ENCODE data around the gene MYO5C. TPM values are rescaled to one million over a fixed set of nuclear protein-coding genes. Genes with fewer than 3 reads are reported as not detected.

The MYO5C gene
- total RNA-seq, 1 donor from 2014 or later, result 16.3 TPM

DNA sequence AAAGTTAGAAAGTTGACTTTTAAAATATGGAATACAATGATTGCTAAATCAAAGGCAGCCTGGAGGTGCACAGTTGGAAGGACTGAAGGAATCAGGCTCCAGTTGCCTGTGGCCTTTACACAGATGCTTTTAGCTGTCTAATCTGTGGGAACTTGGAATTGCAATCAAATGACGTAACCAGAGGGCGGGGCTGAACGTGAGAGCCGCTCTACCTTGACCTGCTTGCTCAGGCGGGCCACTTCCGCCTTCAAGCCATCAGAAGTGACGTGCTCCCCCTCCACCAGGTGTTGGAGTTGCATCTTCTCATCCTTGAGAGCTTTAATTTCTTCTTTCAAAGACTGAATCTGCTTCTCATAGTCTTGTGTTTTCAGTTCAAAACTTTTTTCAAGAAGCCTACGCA, 66.7 kb downstream of the MYO5C start:
- intact Hi-C loops (cut with DNase I), result no loop called here
- no peak for DNase-seq (ENCODE audit: low spot score)
- no peak for ATAC-seq

GRCh38 chr15:52227456-52227855, 68.1 kb downstream of the MYO5C start:
- DNase-seq (ENCODE audit: low spot score) (peak; percentile 71), ATAC-seq (peak; percentile 79)
- intact Hi-C loops (cut with DNase I), result no loop called here

- no peak for DNase-seq (ENCODE audit: low spot score)
- intact Hi-C loops (cut with DNase I), result no loop called here
- ATAC-seq, result no peak
Measured at GRCh38 chr15:52225230-52225629, 70.4 kb downstream of the MYO5C start.

DNA sequence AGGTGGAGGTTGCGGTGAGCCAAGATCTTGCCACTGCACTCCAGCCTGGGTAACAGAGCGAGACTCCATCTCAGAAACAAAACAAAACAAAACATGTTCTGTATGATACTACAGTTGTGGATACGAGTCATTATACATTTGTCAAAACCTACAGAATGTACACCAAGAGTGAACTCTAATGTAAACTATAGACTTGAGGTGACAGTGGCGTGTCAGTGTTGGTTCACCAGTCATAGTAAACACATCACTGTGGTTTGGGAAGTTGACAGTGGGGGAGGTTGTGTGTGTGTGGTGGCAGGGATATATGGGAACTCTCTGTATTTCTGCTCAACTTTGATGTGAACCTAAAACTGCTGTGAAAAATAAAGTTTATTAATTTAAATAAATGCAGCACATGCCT, 71.4 kb downstream of the MYO5C start:
- no peak for DNase-seq (ENCODE audit: low spot score)
- ATAC-seq, result no peak
- intact Hi-C loops (cut with DNase I), result no loop called here

GRCh38 chr15:52221730-52222129, 73.9 kb downstream of the MYO5C start:
- ATAC-seq, result no peak
- no peak for DNase-seq (ENCODE audit: low spot score)
- intact Hi-C loops (cut with DNase I), result no loop called here

GRCh38 chr15:52220937-52221660, 74.5 kb downstream of the MYO5C start:
- intact Hi-C loops (cut with DNase I), result no loop called here
- no peak for DNase-seq (ENCODE audit: low spot score)
- ATAC-seq, result no peak

DNA sequence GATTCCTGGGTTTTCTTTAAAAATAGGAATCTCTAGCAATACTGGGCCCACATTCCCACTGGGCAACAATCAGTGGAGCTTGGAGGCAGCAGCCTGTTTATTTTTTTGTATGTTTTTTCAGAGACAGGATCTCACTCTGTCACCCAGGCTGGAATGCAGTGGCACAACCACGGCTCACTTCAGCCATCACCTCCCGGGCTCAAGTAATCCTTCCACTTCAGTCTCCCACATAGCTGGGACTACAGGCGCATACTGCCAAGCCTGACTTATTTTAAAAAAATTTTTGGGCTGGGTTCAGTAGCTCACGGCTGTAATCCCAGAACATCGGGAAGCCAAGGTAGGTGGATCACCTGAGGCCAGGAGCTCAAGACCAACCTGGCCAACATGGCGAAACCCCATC, 75.4 kb downstream of the MYO5C start:
- ATAC-seq, result no peak
- no peak for DNase-seq (ENCODE audit: low spot score)
- intact Hi-C loops (cut with DNase I), result no loop called here

- intact Hi-C loops (cut with DNase I), result no loop called here
- DNase-seq (ENCODE audit: low spot score) (no peak), ATAC-seq (no peak)
Measured at GRCh38 chr15:52218816-52219215, 76.8 kb downstream of the MYO5C start.

DNA sequence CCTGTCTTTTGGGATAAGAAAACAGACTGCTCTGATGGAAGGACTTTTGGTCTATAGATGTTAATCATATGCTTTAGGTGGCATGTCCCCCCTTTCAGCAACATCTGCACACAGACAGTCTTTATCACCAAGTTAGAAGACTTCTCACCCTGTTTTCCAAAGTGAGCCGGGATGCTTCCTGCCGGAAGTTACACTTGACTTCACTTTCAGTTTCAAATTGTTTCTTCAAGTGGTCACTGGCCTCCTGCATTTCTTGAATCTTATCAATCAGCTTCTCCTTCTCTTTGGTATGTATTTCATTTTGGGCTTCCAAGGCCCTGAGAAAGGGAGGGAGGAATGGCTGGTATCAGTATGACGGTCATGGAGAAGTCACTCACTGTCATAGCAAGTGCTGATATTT, 77.2 kb downstream of the MYO5C start:
- intact Hi-C loops (cut with DNase I), result no loop called here
- no peak for ATAC-seq

GRCh38 chr15:52217186-52217585, 78.4 kb downstream of the MYO5C start:
- ATAC-seq, result no peak
- intact Hi-C loops (cut with DNase I), result no loop called here
- no peak for DNase-seq (ENCODE audit: low spot score)

More for the DNA sequence above, 77.2 kb downstream of the MYO5C start:
- no peak for DNase-seq (ENCODE audit: low spot score)

- DNase-seq (ENCODE audit: low spot score) (no peak), ATAC-seq (no peak)
- intact Hi-C loops (cut with DNase I), result no loop called here
Measured at GRCh38 chr15:52214553-52214952, 81.1 kb downstream of the MYO5C start.

DNA sequence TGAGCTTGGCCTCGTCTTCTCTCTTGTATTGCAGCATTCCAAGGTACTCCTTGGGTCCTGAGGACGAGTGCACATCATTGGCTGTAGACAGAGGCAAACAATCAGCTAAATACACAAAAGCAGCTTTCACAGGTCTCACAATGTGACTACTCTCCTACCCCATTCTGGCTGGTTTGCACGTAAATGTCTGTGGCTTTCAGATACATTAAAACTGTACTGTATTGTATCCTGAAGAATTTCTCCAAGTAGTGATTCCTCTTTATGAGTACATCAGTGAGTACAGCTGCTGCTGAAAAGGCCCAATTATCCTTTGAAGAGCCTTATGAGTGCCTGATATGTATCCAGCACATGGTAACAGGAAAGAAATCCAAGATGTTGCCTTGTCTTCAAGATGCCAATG, 82.4 kb downstream of the MYO5C start:
- ATAC-seq (no peak), DNase-seq (ENCODE audit: low spot score) (no peak)
- intact Hi-C loops (cut with DNase I), result no loop called here

GRCh38 chr15:52208306-52208946, 87.2 kb downstream of the MYO5C start:
- no peak for DNase-seq (ENCODE audit: low spot score)
- no peak for ATAC-seq
- intact Hi-C loops (cut with DNase I), result no loop called here

- ATAC-seq (no peak), DNase-seq (ENCODE audit: low spot score) (no peak)
- intact Hi-C loops (cut with DNase I), result no loop called here
Measured at GRCh38 chr15:52207191-52207590, 88.4 kb downstream of the MYO5C start.

DNA sequence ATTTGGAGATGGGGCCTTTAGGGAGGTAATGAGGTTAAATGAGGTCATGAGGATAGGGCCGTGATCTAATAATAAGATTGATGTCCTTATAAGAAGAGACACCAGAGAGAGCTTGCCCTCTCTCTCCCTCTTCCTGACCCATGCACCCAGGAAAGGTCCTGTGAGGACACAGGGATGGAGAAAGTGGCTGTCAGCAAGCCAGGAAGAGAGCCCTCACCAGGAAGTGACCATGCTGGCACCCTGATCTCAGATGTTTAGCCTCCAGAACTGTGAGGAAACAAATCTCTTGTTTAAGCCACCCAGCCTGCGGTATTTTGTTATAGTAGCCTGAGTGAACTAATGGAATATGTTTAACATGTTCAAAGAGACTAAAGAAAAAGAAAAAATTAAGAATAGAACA, 89.2 kb downstream of the MYO5C start:
- no peak for ATAC-seq
- intact Hi-C loops (cut with DNase I), result no loop called here

DNA sequence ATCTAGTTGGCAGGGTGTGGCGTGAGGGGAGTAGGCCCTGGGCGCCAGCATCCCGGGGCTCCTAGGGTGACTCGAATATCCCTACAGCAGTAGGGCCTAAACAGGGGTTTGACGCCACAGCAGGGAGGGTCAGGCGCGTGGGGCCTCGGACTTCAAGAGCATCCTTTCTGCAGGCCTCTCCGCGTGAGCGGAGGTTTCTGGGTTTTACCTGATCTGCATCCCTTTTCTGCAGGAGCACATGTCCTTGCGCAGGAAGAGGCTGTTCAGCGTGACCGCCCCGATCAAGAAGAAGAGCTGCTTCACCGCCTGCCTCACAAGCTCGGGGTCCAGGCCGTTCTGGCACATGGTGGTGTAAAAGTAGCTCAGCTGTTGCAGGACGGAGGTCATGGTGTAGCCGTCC, 90.9 kb downstream of the MYO5C start:
- intact Hi-C loops (cut with DNase I), result no loop called here
- DNase-seq (ENCODE audit: low spot score) (no peak), ATAC-seq (no peak)

More for the DNA sequence above, 89.2 kb downstream of the MYO5C start:
- no peak for DNase-seq (ENCODE audit: low spot score)

- DNase-seq (ENCODE audit: low spot score) (no peak), ATAC-seq (no peak)
- intact Hi-C loops (cut with DNase I), result no loop called here
Measured at GRCh38 chr15:52200831-52201365, 94.7 kb downstream of the MYO5C start.

GRCh38 chr15:52199271-52199670, 96.3 kb downstream of the MYO5C start:
- DNase-seq (ENCODE audit: low spot score), result no peak
- ATAC-seq, result no peak
- intact Hi-C loops (cut with DNase I), result no loop called here

- ATAC-seq, result no peak
- no peak for DNase-seq (ENCODE audit: low spot score)
- intact Hi-C loops (cut with DNase I), result no loop called here
Measured at GRCh38 chr15:52196891-52197290, 98.7 kb downstream of the MYO5C start.

- no peak for ATAC-seq
- DNase-seq (ENCODE audit: low spot score), result no peak
- intact Hi-C loops (cut with DNase I), result no loop called here
Measured at GRCh38 chr15:52193791-52194190, 101.8 kb downstream of the MYO5C start.

GRCh38 chr15:52193321-52193720, 102.3 kb downstream of the MYO5C start:
- ATAC-seq (no peak), DNase-seq (ENCODE audit: low spot score) (no peak)
- intact Hi-C loops (cut with DNase I), result no loop called here
